HepG2 (cell line): ENCODE results near the gene PDLIM5. TPM values are rescaled to one million over a fixed set of nuclear protein-coding genes. Genes with fewer than 3 reads are reported as not detected.

Experiments
- ATAC-seq: fragments of 200-7000 bp; cut with Tn5 transposase; 3 replicates; pipeline ENCODE4 v1.9.1; 2020; ENCODE audit warnings: mild to moderate bottlenecking, moderate library complexity
- BruUV-seq: library from RNA; stranded (reverse); fragments of 400-500 nt; replicated peaks from 2 replicates; lab custom pipeline; 2021; lab: Mats Ljungman, UMichigan
- CTCF ChIA-PET: fragments of 300-600 bp; formaldehyde crosslinking; extraction: SDS; loops from one replicate; lab custom pipeline; 2021; ENCODE audit warnings: low total read pairs, inconsistent platforms, low intra/inter-chr PET ratio; lab: Yijun Ruan, JAX
- POLR2A ChIA-PET: fragments of 350-600 bp; sonication (Branson Sonifier 250); formaldehyde crosslinking; loops from one replicate; lab custom pipeline; 2020; ENCODE audit warnings: antibody characterized with exemption, inconsistent platforms; lab: Yijun Ruan, JAX
- DNase-seq: peaks from one replicate; pipeline ENCODE4 v3.0.0-alpha.2; 2015; ENCODE audit warnings: low spot score
- FAIRE-seq: peaks from 3 replicates; lab custom pipeline; 2011; peaks lifted over from hg19 to GRCh38; lab: Jason Lieb, UNC
- H2AFZ ChIP-seq: one replicate; pipeline ENCODE4 v1.6.1; 2011; ENCODE audit warnings: low read length, inconsistent platforms
- H3K27ac ChIP-seq: fragments of 300-600 bp; 3 replicates; pipeline ENCODE4 v1.8.0; 2011; ENCODE audit warnings: mixed run types, mild to moderate bottlenecking, mixed read lengths, low read length, inconsistent platforms; ENCODE audit not compliant: insufficient read depth; ENCODE audit errors: extremely low read length
- H3K27me3 ChIP-seq, 2 experiments: fragments of 200-600 bp in 1 of 2; 2 replicates in 1 of 2; 3 replicates in 1 of 2; pipeline versions ENCODE4 v1.6.0 to v1.8.0; 2011; ENCODE audit warnings: low read length in 2 of 2, mild to moderate bottlenecking in 2 of 2, moderate library complexity in 2 of 2, inconsistent platforms in 1 of 2; ENCODE audit not compliant: insufficient read depth in 2 of 2, control insufficient read depth in 1 of 2
- H3K36me3 ChIP-seq, 2 experiments: fragments of 200-600 bp in 1 of 2; replicated peaks in 1 of 2; 2 replicates in 1 of 2; 3 replicates in 1 of 2; pipeline versions ENCODE4 v1.5.1 to v1.8.0; 2011; ENCODE audit warnings: low read length in 2 of 2, inconsistent platforms in 1 of 2; ENCODE audit not compliant: insufficient read depth in 2 of 2, control insufficient read depth in 1 of 2
- H3K4me1 ChIP-seq: 2 replicates; pipeline ENCODE4 v1.5.1; 2012; ENCODE audit warnings: low read length, inconsistent platforms; ENCODE audit not compliant: insufficient read depth
- H3K4me2 ChIP-seq: 2 replicates; pipeline ENCODE4 v1.6.0; 2011; ENCODE audit warnings: low read depth, low read length, inconsistent platforms
- H3K4me3 ChIP-seq, 3 experiments: fragments of 200-600 bp in 1 of 3; sonication (generic), shearing (Covaris generic) in 1 of 3; replicated peaks in 1 of 3; 2 replicates each; pipeline ENCODE4 v1.5.1; 2011 to 2016; ENCODE audit warnings: low read length in 3 of 3, inconsistent platforms in 2 of 3, low read depth in 2 of 3, mild to moderate bottlenecking in 2 of 3, control low read depth in 1 of 3, mixed read lengths in 1 of 3; ENCODE audit not compliant: insufficient read depth in 1 of 3
- H3K79me2 ChIP-seq: one replicate; pipeline ENCODE4 v1.6.1; 2011; ENCODE audit warnings: low read length, inconsistent platforms; ENCODE audit not compliant: insufficient read depth
- H3K9ac ChIP-seq: 2 replicates; pipeline ENCODE4 v1.6.0; 2011; ENCODE audit warnings: mild to moderate bottlenecking, low read depth, low read length, inconsistent platforms; ENCODE audit not compliant: insufficient read depth
- H3K9me3 ChIP-seq: 2 replicates; pipeline ENCODE4 v1.5.1; 2012; ENCODE audit warnings: mild to moderate bottlenecking, low read length
- H4K20me1 ChIP-seq: 2 replicates; pipeline ENCODE4 v1.6.0; 2011; ENCODE audit warnings: inconsistent platforms, mild to moderate bottlenecking, low read length, moderate library complexity; ENCODE audit not compliant: insufficient read depth
- HDAC1 ChIP-seq: sonication (generic); formaldehyde crosslinking; IDR thresholded peaks from 2 replicates; pipeline ENCODE4 v1.5.1; 2020; ENCODE audit warnings: mild to moderate bottlenecking, missing genetic modification reagents
- HMG20A ChIP-seq: IDR thresholded peaks from 2 replicates; pipeline ENCODE4 v1.6.1; 2016; ENCODE audit warnings: borderline replicate concordance
- MAFK ChIP-seq, 2 experiments: IDR thresholded peaks in 1 of 2; conservative IDR thresholded peaks in 1 of 2; 2 replicates each; pipeline ENCODE4 v1.6.1; 2011; ENCODE audit warnings: improper control_type of control experiment in 2 of 2, low read length in 2 of 2
- SKI ChIP-seq: fragments of 450-650 bp; IDR thresholded peaks from one replicate; pipeline ENCODE4 v1.6.1; 2018; ENCODE audit warnings: mild to moderate bottlenecking; ENCODE audit not compliant: partially characterized antibody
- XBP1 ChIP-seq: sonication (generic); formaldehyde crosslinking; IDR thresholded peaks from 2 replicates; pipeline ENCODE4 v1.5.0; 2020; ENCODE audit warnings: missing genetic modification reagents
- ZNF552 ChIP-seq: sonication (generic); formaldehyde crosslinking; IDR thresholded peaks from 2 replicates; pipeline ENCODE4 v1.9.0; 2022; ENCODE audit warnings: missing genetic modification reagents, mild to moderate bottlenecking, borderline replicate concordance
- ZSCAN22 ChIP-seq: sonication (generic); formaldehyde crosslinking; IDR thresholded peaks from 2 replicates; pipeline ENCODE4 v1.4.0; 2020; ENCODE audit warnings: mild to moderate bottlenecking, missing genetic modification reagents
- WGBS: methylation state at CpG from one replicate; pipeline ENCODE4 v1.1.6; 2017; ENCODE audit warnings: low lambda C conversion rate; 5-methylcytosine and 5-hydroxymethylcytosine counted together
- in situ Hi-C: cut with HindIII; loops from 2 replicates; pipeline ENCODE4 v1.10.0; 2017; ENCODE audit warnings: low pct_unique_long_range_greater_than_20kb; ENCODE audit not compliant: extremely low pct_ligation_motif_present
- intact Hi-C: fragments of 100-400 bp; cut with micrococcal nuclease; formaldehyde crosslinking; loops from one replicate; pipeline ENCODE4 v1.10.0; 2022; ENCODE audit not compliant: unreplicated experiment
- polyA plus RNA-seq, 8 experiments: library from polyadenylated mRNA; depleted of rRNA in 3 of 8; stranded (reverse) in 7 of 8; unstranded in 1 of 8; fragments of >200 nt; fragmentation: Illumina TruSeq in 4 of 8; extraction: Trizol in 4 of 8; gene quantifications; 2 replicates each; pipeline versions ENCODE4 v1.2.1 to v1.2.3, GENCODE V29; 2011 to 2016; ENCODE audit warnings: low read depth in 4 of 8, missing spikeins in 1 of 8, mixed read lengths in 1 of 8; ENCODE audit not compliant: insufficient read depth in 1 of 8
- total RNA-seq, 5 experiments: library from RNA; depleted of rRNA; stranded (reverse); fragments of >200 nt; fragmentation: Illumina TruSeq; extraction: Trizol; gene quantifications; 2 replicates each; pipeline ENCODE4 v1.2.3, GENCODE V29; 2016; ENCODE audit warnings: low read depth in 1 of 5
- TF ChIP-seq, protein P1 (sequence below): sonication (generic); formaldehyde crosslinking; IDR thresholded peaks from 2 replicates; pipeline ENCODE4 v1.4.0; 2020; ENCODE audit warnings: mild to moderate bottlenecking, low read depth, missing genetic modification reagents

The PDLIM5 gene
- total and polyA plus RNA-seq, 2 of the 13 experiments (the other 11 are each of a cell fraction or from before 2014, with no cell fraction given), result 52.8 to 119 TPM

DNA sequence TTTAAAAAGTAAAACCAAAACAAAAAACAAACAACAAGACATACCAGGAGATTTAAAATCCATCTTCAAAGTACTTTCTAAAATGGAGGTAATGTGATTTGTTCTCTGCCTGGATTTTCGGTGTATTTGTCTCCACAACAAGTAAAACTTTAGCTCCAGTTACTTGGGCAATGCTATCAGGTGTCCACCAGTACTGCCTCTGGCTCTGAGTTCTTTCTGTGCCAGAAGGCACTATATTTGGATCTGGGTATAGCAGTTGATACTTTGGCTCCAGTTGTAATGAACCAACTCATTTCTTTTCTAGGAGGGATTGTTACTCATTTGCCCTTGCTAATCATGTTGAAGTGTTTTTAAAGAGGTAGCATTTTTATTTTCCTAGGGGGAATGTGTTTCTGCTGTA is 9.5 kb upstream of the PDLIM5 start:
- Histone ChIP-seq H3K4me1 (peaks cover 21% of the 10 kb centered on the region), H3K4me2 (no peak overlapping the region), H3K9me3 (no peaks in the 10 kb centered on the region), H3K4me3 (no peak overlapping the region), H3K9ac (no peak overlapping the region), H3K36me3 (no peaks in the 10 kb centered on the region), H4K20me1 (no peaks in the 10 kb centered on the region), H2AFZ (no peak overlapping the region)
- DNase-seq (no peak), FAIRE-seq (no peak)
- no TSS peak for BruUV-seq
- in situ Hi-C loops, result no loop called here
- no peak for TF ChIP-seq HDAC1 (CRISPR knock-in tag)
- TF ChIP-seq, protein P1, sequence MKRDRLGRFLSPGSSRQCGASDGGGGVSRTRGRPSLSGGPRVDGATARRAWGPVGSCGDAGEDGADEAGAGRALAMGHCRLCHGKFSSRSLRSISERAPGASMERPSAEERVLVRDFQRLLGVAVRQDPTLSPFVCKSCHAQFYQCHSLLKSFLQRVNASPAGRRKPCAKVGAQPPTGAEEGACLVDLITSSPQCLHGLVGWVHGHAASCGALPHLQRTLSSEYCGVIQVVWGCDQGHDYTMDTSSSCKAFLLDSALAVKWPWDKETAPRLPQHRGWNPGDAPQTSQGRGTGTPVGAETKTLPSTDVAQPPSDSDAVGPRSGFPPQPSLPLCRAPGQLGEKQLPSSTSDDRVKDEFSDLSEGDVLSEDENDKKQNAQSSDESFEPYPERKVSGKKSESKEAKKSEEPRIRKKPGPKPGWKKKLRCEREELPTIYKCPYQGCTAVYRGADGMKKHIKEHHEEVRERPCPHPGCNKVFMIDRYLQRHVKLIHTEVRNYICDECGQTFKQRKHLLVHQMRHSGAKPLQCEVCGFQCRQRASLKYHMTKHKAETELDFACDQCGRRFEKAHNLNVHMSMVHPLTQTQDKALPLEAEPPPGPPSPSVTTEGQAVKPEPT (CRISPR knock-in tag), result no peak
- no peak for TF ChIP-seq ZNF552 (CRISPR knock-in tag)
- no peak for TF ChIP-seq XBP1
- TF ChIP-seq SKI, result no peak
- TF ChIP-seq ZSCAN22 (CRISPR knock-in tag), result no peak
- TF ChIP-seq MAFK (conservative IDR thresholded peaks at IDR 0.05 in 1 of 2, IDR thresholded peaks at IDR 0.05 in 1 of 2; ENCODE audit: low read length in 2 of 2), result no peak
- TF ChIP-seq HMG20A (CRISPR knock-in tag), result no peak
- TF ChIP-seq, all 625 proteins: peak for 0
- intact Hi-C loops, result no loop called here
- Histone ChIP-seq H3K27me3 (no peaks in the 10 kb centered on the region), H3K79me2 (no peaks in the 10 kb centered on the region), H3K27ac (no peak overlapping the region)
- CTCF ChIA-PET, result no interaction called here
- WGBS, result 58% methylated on average over 1 of the region's 1 CpG
- peak; percentile 62; the same call in 2 of the 3 replicates for ATAC-seq
- POLR2A ChIA-PET, result interaction anchor here (1.5 to 1.6 kb wide), 2 partner anchors 9 to 10 kb away, joined by 3 to 8 read pairs; no protein-coding TSS in a partner anchor
